Stimulated activated CD4-positive, alpha-beta T cell treated with anti-CD3 and anti-CD28 coated beads, Interleukin-4, amount 100 ng/mL, for 4 hours (primary cell): ENCODE measurements around the gene ABHD3.
"Not testable (repeated sequence)": the region's sequence is repeated elsewhere in the genome, so short reads cannot be mapped to it uniquely, and the experiment has no call there.

ENCODE experiments used
- DNase-seq, 2 experiments: peaks; one replicate each; pipeline ENCODE4 v3.0.0-alpha.2; 2020

The ABHD3 gene

DNA sequence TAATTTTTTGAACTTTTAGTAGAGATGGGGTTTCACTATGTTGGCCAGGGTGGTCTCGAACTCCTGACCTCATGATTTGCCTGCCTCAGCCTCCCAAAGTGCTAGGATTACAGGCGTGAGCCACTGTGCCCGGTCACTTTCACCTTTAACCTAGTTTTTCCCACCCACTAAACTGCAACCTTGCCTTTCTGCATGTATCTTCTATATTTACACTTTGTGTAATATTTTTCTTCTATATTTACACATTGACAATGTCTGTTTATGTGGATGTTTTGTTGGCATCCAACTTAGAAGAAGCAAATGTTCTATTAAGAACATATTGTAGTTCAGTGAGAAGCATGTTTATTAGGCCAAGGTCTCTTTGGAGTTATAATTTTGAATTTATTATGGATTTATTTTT is 65.8 kb downstream of the ABHD3 start:
- no peak for DNase-seq

DNA sequence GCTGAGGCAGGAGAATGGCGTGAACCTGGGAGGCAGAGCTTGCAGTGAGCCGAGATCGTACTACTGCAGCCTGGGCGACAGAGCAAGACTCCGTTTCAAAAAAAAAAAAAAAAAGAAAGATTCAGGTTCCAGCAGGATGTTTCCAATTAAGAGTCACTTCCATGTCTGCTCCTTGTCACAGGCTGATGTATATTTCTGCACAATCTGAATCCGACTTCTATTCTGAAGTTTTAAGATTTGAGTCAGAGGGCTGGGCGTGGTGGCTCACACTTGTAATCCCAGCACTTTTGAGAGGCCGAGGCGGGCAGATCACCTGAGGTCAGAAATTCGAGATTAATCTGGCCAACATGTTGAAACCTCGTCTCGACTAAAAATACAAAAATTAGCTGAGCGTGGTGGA is 67.8 kb downstream of the ABHD3 start:
- no peak for DNase-seq

DNA sequence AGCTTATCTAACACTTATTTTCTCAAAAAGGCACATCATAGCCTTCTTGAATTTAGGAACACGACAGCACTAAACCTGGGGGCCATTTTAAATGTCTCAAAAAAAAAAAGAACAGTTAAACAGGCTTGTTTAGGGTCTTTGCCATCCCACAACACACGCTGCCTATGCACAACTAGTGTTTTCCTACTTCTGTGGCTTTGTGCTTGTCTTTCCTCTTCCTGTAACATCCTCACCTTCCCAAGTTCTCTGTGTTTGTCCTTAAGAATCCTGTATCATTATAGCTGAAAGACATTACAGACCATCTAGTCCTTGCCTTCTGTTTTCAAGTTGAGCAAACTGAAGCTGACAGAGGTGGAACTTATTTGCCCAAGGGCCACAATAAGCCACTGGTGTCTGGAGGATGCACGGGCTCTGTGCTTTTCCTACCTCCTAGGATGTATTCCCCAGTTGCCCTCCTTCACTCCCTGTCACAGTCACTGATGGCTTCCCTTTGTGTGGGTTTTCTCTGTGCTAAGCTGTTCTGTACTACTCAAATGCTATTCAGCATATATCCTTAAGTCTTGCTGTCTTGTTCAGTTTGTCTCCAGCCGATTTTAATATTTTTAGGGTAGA is 69.9 kb downstream of the ABHD3 start:
- no peak for DNase-seq

GRCh38 chr18:21632393-21632792 is 72.2 kb downstream of the ABHD3 start:
- DNase-seq, result no peak

DNA sequence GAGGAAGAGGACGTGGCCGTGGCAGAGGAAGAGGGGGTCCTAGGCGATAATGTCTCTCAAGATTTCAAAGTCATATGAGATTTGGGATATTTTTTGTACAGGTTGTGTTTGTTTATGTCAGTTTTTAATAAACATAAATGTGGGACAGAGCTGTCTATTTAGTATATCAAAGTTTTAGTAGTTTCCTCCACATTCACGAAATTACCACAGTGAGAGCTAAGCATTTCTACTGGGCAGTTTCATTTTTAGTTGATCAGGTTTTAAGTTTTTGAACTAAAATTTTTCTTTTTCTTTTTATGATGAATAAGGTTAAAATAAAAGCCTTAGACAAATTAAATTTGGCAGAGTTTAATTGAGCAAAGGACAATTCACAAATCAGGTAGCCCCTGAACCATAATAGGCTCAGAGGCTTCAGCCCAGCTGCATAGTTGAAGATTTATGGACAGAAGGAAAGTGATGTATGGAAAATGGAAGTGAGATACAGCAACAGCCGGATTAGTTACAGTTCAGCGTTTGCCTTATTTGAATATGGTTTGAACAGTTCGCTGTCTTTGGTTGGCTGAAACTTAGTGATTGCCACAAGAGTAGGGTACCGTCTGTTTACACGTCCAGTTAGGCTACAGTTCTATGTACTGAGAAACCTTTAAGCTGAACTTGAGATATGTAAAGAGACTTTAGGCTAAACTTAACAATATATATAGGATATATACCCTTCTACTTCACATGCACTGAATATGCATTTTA is 75.3 kb downstream of the ABHD3 start:
- no peak for DNase-seq

DNA sequence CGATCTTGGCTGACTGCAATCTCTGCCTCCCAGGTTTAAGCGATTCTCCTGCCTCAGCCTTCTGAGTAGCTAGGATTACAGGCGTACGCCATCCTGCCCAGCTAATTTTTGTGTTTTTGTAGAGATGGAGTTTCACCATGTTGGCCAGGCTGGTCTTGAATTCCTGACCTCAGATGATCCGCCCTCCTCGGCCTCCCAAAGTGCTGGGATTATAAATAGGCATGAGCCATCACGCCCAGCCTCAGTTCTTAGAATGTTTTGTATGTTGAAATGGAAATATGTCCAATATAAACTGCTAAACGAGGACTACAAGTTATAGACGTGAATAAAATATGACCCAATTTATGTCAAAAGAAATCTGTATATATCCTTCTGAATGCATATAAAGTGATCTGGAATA is 82.9 kb downstream of the ABHD3 start:
- DNase-seq, result not testable (repeated sequence)

- peak; percentile 85 to 87 for DNase-seq
These were observed 92.2 kb downstream of the ABHD3 start, which contains the start of gene SNRPD1 for GRCh38 chr18:21612125-21613039. Gene SNRPD1 (plus strand): TSS chr18:21612314. CDS start chr18:21612430, 116 bp downstream.

DNA sequence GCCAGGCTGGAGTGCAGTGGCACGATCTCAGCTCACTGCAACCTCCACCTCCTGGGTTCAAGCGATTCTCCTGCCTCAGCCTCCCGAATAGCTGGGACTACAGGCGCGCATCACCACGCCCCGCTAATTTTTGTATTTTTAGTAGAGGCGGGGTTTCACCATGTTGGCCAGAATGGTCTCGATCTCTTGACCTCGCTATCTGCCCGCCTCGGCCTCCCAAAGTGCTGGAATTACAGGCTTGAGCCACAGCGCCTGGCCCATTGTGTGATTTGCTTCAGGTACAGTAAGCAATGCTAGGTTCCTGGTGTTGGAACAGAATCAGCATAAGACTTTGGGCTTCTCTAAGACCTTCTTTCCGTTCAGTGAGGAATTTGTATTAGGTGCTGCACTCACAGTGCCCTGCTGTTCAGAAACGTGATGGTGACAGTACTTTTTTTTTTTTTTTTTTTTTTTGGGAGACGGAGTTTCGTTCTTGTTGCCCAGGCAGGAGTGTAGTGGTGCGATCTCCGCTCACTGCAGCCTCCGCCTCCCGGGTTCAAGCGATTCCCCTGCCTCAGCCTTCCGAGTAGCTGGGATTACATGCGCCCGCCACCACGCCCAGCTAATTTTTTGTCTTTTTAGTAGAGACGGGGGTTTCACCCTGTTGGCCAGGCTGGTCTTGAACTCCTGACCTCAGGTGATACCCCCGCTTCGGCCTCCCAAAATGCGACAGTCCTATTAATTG is 93.0 kb downstream of the ABHD3 start:
- DNase-seq, result not testable (repeated sequence)

- DNase-seq, result no peak
These were observed 99.4 kb downstream of the ABHD3 start for GRCh38 chr18:21605213-21605612.

DNA sequence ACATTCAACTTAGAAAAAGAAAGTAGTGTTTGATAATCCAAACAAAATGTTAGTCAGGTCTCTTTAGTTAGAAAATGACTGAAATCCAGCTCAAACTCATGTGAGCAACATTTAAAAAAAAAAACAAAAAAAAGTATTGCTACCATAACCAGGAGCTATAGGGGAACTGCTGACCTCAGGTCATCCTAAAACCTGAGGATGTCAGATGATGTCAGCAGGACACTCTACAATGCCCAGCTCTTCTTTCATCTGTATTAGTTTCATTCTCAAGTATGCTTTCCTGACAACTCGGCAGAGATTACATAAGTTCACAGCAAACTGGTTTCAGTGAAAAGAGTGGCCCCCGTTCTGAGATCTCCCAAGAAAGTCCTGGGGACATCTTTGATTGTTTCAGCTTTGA is 99.9 kb downstream of the ABHD3 start:
- DNase-seq, result no peak

DNA sequence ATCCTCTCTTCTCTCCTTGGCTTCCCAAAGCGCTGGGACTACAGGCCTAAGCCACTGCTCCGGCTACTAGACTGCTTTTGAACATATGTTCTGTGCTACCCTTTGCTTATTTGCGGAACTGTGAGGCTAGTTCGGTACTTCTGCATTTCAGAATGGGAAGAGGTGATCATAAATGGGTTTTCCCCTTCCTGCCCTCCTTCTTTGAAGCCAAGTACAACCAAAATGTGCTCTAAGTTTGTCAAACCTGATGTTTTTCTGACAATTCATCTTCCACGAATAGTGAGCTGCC is 102.3 kb downstream of the ABHD3 start:
- DNase-seq, result no peak
